Measurements from ENCODE around the gene GSK3A. TPM values are rescaled to one million over a fixed set of nuclear protein-coding genes. Genes with fewer than 3 reads are reported as not detected.

Gene GSK3A
- total and polyA plus RNA-seq, 9 donors: 11.6 to 51.6 (median 42.7) TPM

DNA sequence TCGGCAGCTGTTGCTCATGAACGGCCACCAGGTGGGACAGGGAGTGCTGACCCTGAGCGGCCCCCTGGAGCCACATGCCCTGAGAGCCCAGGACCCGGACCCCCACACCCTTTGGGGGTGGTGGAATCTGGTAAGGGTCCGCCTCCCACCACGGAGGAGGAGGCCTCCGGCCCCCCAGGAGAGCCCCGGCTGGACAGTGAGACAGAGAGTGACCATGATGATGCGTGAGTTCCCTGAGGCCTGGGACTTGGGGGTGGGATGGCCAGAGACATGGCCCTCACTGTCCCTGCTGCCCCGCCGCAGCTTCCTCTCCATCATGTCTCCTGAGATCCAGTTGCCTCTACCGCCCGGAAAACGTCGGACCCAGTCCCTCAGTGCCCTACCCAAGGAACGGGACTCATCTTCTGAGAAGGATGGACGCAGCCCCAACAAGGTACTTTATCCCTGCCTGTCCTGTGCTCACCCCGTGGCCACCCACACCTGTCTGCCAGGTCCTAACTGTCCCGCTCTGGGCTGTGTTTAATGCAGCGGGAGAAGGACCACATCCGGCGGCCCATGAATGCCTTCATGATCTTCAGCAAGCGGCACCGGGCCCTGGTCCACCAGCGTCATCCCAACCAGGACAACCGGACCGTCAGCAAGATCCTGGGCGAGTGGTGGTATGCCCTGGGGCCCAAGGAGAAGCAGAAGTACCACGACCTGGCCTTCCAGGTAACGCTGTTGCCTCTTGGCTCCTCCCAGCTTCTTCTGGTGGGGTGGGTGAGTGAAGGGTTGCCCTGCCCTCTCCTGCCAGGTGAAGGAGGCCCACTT lies 44.8 kb upstream of the GSK3A start:
- no peak for DNase-seq
- H3K27ac ChIP-seq (ENCODE audit: low read length): peak overlapping the region; percentile 55
- H3K4me1 ChIP-seq (ENCODE audit: control insufficient read depth, insufficient read depth, low read length): peaks cover 36% of the 10 kb centered on the region
- no peaks in the 10 kb centered on the region for H3K9me3 ChIP-seq (replicated peaks; ENCODE audit: control insufficient read depth, low read depth, low read length)
- H3K27me3 ChIP-seq (ENCODE audit: control insufficient read depth, insufficient read depth, low read length): no peaks in the 10 kb centered on the region
- H3K4me3 ChIP-seq (ENCODE audit: low read length): no peak overlapping the region
- H3K36me3 ChIP-seq (ENCODE audit: control insufficient read depth, insufficient read depth, low read length): peaks cover 57% of the 10 kb centered on the region
- 84% methylated on average over 27 of the region's 30 CpGs for whole genome bisulfite sequencing (ENCODE audit: insufficient coverage)

DNA sequence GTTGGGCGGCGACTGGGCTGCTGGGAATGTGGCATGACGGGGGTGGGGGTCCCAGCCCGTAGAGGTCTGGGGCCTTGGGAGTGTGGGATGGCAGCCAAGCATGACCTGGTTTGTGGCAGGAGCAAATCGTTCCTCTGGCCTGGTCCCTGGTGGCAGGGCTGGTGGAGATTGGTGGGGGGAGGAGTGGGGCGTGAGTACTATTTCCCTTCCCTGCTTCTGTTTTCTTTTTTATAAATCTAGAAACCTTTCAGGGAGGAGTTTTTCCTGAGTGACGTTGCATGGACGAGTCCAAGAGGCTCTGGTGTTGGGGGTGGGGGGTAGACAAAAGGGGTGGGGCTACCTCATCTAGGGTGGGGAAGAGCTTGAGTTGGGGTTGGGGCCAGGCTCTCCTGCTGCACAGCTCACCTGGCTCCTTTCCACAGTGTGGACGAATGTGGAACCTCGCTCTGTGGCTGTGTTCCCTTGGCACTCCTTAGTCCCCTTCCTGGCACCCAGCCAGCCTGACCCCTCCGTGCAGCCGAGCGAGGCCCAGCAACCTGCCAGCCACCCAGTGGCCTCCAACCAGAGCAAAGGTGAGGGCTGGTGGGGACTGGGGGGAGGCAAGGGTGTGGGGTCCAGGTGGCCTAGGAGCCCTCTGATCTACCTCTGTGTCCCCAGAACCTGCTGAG lies 44.1 kb upstream of the GSK3A start:
- WGBS (ENCODE audit: insufficient coverage): 16% methylated on average over 4 of the region's 13 CpGs
- peak overlapping the region; percentile 9 for H3K4me3 ChIP-seq (ENCODE audit: low read length)
- peak; percentile 77 for DNase-seq
- no peaks in the 10 kb centered on the region for H3K27me3 ChIP-seq (ENCODE audit: control insufficient read depth, insufficient read depth, low read length)
- peaks cover 43% of the 10 kb centered on the region for H3K4me1 ChIP-seq (ENCODE audit: control insufficient read depth, insufficient read depth, low read length)
- peaks cover 49% of the 10 kb centered on the region for H3K36me3 ChIP-seq (ENCODE audit: control insufficient read depth, insufficient read depth, low read length)
- H3K9me3 ChIP-seq (replicated peaks; ENCODE audit: control insufficient read depth, low read depth, low read length): no peaks in the 10 kb centered on the region
- H3K27ac ChIP-seq (ENCODE audit: low read length): peak overlapping the region; percentile 80

DNA sequence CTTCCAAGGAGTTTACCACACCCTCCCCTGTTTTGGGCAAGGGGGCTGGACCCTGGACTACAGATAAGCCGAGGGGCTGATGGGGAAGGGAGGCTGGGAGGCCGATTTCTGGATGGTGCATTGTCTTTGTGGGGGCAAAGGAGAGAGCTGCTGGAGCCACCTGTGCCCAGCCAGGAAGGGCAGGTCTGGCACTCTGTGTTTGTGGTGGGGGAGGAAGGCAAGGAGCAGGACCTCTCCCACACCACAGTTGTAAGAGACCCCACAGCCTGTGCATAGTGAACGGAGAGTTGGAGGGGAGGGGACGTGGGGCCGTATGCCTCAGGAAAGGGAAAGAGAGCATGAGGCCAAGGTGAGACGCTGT lies 43.6 kb upstream of the GSK3A start:
- DNase-seq: no peak
- peaks cover 48% of the 10 kb centered on the region for H3K4me1 ChIP-seq (ENCODE audit: control insufficient read depth, insufficient read depth, low read length)
- H3K27ac ChIP-seq (ENCODE audit: low read length): peak overlapping the region; percentile 80
- peak overlapping the region; percentile 9 for H3K4me3 ChIP-seq (ENCODE audit: low read length)
- peaks cover 44% of the 10 kb centered on the region for H3K36me3 ChIP-seq (ENCODE audit: control insufficient read depth, insufficient read depth, low read length)
- H3K9me3 ChIP-seq (replicated peaks; ENCODE audit: control insufficient read depth, low read depth, low read length): no peaks in the 10 kb centered on the region
- WGBS (ENCODE audit: insufficient coverage): 5% methylated on average over 3 of the region's 6 CpGs
- no peaks in the 10 kb centered on the region for H3K27me3 ChIP-seq (ENCODE audit: control insufficient read depth, insufficient read depth, low read length)

DNA sequence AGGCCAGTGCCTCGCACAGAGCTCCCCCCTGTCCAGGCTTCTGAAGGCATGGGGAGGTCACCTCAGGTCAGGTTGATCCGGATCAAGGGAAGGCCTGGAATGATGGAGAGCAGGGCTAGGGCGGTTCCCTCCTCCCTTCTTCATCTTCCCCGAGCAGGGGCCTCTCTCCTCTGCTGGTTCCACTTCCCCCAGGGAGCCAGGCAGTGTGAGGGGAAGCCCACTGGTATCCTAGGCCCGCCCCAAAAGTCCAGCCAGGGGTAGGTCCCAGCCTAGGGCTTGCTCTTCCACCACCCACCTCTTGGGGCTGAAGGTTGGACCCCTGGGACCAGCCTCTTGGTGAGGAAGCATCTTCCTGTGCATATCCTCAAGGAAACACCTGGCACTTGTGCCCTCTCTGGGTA lies 43.1 kb upstream of the GSK3A start:
- WGBS (ENCODE audit: insufficient coverage): 0% methylated on average over 1 of the region's 5 CpGs
- peak; percentile 62 for DNase-seq
- Histone ChIP-seq H3K27ac (ENCODE audit: low read length) (peak overlapping the region; percentile 80), H3K4me1 (ENCODE audit: control insufficient read depth, insufficient read depth, low read length) (peaks cover 51% of the 10 kb centered on the region), H3K9me3 (replicated peaks; ENCODE audit: control insufficient read depth, low read depth, low read length) (no peaks in the 10 kb centered on the region), H3K36me3 (ENCODE audit: control insufficient read depth, insufficient read depth, low read length) (peaks cover 40% of the 10 kb centered on the region), H3K4me3 (ENCODE audit: low read length) (peak overlapping the region; percentile 75), H3K27me3 (ENCODE audit: control insufficient read depth, insufficient read depth, low read length) (no peaks in the 10 kb centered on the region)

DNA sequence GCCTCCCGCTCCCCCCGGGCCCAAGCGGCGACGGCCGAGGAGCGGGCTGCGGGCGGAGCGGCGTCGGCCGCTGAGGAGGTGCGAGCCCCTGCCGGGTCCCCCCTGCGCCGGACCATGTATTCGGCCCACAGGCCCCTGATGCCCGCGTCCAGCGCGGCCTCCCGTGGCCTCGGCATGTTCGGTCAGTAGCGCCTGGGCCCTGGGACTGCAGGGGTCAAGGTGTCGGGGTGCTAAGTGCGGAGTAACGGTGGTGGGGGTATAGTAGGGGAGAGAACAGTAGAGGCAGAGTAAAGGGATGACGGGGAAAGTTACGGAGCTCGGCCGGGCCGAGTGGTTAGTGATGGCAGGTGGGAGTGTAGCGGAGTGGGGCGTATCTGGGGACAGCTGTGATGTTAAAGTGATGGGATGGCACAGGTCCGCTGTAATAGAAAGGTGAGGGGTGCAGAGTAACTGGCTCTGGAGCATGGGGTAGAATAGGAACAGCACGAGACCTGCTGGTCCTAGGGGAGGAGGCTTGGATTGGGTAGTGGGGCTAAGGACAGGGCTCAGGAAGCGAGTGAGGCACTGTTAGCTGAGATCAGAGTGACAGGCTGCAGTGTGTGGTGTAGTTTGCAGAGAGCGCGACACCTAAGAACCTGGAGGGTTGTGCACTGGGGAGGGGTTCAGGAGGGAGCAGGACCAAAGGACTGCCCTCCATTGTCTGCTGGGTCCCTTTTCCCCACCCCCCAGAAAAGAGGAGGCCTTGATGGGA lies 42.4 kb upstream of the GSK3A start:
- Histone ChIP-seq H3K4me1 (ENCODE audit: control insufficient read depth, insufficient read depth, low read length) (peaks cover 51% of the 10 kb centered on the region), H3K27ac (ENCODE audit: low read length) (peak overlapping the region; percentile 80), H3K9me3 (replicated peaks; ENCODE audit: control insufficient read depth, low read depth, low read length) (no peaks in the 10 kb centered on the region), H3K27me3 (ENCODE audit: control insufficient read depth, insufficient read depth, low read length) (no peaks in the 10 kb centered on the region), H3K36me3 (ENCODE audit: control insufficient read depth, insufficient read depth, low read length) (peaks cover 32% of the 10 kb centered on the region), H3K4me3 (ENCODE audit: low read length) (peak overlapping the region; percentile 75)
- under 1% methylated on average over 39 of the region's 41 CpGs for WGBS (ENCODE audit: insufficient coverage)
- peak; percentile 51 for DNase-seq

DNA sequence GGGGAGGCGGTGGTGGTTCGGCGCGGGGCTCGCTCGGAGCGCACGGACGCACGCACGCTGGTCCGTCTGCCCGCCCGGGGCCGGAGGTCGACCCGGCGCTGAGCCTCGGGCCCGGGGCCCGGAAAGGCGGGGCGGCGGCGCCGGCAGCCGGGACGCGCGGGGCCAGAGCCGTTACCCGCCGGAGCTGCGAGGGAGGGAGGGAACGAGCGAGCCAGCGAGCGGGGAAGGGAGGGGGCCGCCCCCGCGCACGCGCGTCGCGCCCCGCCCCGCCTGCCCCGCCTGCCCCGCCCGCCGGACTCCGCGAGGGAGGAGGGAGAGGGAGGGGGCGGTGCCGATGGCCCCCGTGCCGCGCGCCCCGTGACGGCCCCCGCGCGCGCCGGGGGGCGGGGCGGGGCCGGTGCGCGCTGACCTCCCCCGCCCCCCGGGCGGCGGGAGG lies 41.7 kb upstream of the GSK3A start:
- Histone ChIP-seq H3K27me3 (ENCODE audit: control insufficient read depth, insufficient read depth, low read length) (no peaks in the 10 kb centered on the region), H3K9me3 (replicated peaks; ENCODE audit: control insufficient read depth, low read depth, low read length) (no peaks in the 10 kb centered on the region), H3K36me3 (ENCODE audit: control insufficient read depth, insufficient read depth, low read length) (peaks cover 25% of the 10 kb centered on the region), H3K4me1 (ENCODE audit: control insufficient read depth, insufficient read depth, low read length) (peaks cover 57% of the 10 kb centered on the region), H3K4me3 (ENCODE audit: low read length) (no peak overlapping the region), H3K27ac (ENCODE audit: low read length) (no peak overlapping the region)
- peak; percentile 92 for DNase-seq
- under 1% methylated on average over 52 of the region's 76 CpGs for WGBS (ENCODE audit: insufficient coverage)

DNA sequence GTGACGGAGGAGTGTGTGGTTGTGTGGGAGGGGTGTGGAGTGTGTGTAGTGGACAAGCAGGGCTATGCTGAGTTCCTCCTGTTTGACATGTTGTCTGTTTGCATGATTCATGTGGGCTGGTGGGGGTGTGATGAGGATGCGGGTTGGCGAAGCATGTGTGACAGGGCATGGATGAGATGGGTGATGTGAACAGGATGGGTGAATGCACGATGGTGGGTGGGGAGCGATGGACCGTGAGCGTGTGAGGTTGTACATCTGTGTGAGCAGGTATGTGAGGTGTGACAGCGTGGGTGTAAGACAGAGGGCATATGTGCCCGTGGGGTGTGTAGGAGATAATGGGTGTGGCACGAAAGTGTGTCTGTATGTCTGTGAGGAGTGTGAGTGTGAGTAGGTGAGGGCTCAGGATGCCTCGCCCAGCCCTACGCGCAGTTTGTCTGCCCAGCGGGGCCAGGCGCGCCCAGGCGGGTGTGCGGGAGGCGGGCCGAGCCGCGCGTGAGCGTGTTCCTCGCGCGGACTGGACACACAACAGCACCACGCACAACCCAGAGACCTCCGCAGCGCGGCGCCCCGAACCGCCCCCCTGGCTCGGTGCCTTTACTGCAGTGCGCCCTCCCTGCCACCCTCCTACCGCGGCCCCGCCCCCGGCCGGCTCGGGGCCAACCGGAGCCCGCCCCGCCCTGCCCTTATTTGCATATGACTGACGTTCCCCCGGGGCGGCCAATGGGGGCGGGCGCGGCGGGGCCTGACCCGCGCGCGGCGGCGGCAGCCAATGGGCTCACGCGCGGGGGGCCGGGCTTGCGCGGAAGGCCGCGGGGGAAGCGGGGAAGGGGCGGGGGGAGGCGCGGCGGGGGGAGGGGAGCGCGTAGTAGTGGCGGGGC lies 41.0 kb upstream of the GSK3A start:
- H3K4me3 ChIP-seq (ENCODE audit: low read length): peak overlapping the region; percentile 40
- H3K4me1 ChIP-seq (ENCODE audit: control insufficient read depth, insufficient read depth, low read length): peaks cover 64% of the 10 kb centered on the region
- DNase-seq: peak; percentile 99
- H3K27me3 ChIP-seq (ENCODE audit: control insufficient read depth, insufficient read depth, low read length): no peaks in the 10 kb centered on the region
- no peaks in the 10 kb centered on the region for H3K9me3 ChIP-seq (replicated peaks; ENCODE audit: control insufficient read depth, low read depth, low read length)
- peak overlapping the region; percentile 95 for H3K27ac ChIP-seq (ENCODE audit: low read length)
- peaks cover 19% of the 10 kb centered on the region for H3K36me3 ChIP-seq (ENCODE audit: control insufficient read depth, insufficient read depth, low read length)
- 4% methylated on average over 43 of the region's 74 CpGs for WGBS (ENCODE audit: insufficient coverage)

DNA sequence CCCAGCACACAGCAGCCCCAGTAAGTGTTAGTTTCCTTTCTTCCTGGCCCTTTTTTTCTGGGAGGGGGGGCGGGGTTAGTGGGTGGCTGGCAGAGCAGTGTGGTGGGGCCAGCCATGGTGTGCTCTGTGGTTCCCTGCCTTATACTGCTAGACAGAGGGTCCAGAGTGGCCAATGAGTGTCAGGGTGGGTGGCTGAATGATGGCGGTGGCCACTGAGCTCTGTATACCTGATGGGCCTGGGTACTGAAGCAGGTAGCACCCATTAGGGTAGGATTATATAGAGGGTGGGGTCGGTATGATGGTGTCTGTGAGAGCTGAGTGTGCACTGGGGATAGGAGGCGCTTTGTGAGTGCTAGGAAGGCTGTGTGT lies 40.4 kb upstream of the GSK3A start:
- Histone ChIP-seq H3K27me3 (ENCODE audit: control insufficient read depth, insufficient read depth, low read length) (no peaks in the 10 kb centered on the region), H3K36me3 (ENCODE audit: control insufficient read depth, insufficient read depth, low read length) (peaks cover 12% of the 10 kb centered on the region), H3K4me1 (ENCODE audit: control insufficient read depth, insufficient read depth, low read length) (peaks cover 70% of the 10 kb centered on the region), H3K9me3 (replicated peaks; ENCODE audit: control insufficient read depth, low read depth, low read length) (no peaks in the 10 kb centered on the region), H3K4me3 (ENCODE audit: low read length) (no peak overlapping the region), H3K27ac (ENCODE audit: low read length) (peak overlapping the region; percentile 95)
- 33% methylated on average over 4 of the region's 4 CpGs for WGBS (ENCODE audit: insufficient coverage)
- no peak for DNase-seq

DNA sequence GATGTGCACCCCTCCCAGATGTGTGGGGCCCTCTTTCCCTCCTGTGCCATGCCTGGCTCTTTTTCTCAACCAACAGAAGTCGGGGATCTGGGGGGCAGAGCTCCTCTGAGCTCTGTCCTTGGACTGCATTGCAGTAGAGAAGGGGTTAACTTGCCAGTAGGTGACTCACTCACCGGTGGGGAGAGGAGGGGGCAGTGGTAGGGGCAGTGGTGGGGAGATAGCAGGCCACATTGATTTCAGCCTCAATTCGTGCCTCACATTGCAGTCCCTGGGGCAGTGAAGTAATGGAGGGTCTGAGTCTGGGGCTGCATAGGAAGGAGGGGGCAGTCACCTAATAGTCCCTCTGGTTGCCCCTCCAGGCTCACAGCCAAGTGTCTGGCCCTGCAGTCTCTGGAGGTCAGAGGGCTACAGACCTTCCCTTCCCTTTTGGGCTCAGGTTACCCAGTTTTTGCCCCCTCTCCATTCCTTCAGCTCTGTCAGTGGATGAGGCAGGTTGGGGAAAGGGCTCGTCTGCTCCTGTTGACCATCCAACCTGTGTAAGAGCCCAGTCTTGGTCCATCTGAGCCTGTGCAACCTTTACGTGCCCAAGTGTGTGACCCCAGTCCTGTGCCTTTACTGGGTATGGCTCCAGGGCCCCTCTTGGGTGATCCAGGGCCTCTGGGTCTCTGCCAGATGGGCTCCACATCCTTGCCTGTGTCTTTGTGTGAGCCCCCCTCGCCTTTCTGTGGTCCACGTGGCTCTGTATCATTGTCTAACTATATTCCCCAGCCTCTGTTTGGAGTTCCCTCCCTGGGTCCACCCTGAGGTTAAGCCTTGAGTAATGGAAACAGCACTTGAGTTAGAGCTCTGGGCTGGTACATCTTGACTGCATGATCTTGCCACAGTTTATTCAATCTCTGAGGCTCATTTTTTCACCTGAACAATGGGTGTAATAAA lies 39.7 kb upstream of the GSK3A start:
- peak; percentile 72 for DNase-seq
- H3K4me1 ChIP-seq (ENCODE audit: control insufficient read depth, insufficient read depth, low read length): peaks cover 77% of the 10 kb centered on the region
- WGBS (ENCODE audit: insufficient coverage): 15% methylated on average over 5 of the region's 7 CpGs

More for the DNA sequence above, 39.7 kb upstream of the GSK3A start:
- Histone ChIP-seq H3K4me3 (ENCODE audit: low read length) (peak overlapping the region; percentile 92), H3K27ac (ENCODE audit: low read length) (peak overlapping the region; percentile 95), H3K36me3 (ENCODE audit: control insufficient read depth, insufficient read depth, low read length) (peaks cover 9% of the 10 kb centered on the region), H3K27me3 (ENCODE audit: control insufficient read depth, insufficient read depth, low read length) (no peaks in the 10 kb centered on the region), H3K9me3 (replicated peaks; ENCODE audit: control insufficient read depth, low read depth, low read length) (no peaks in the 10 kb centered on the region)
